Germinal center (tissue), 1 donor: ENCODE measurements around the gene SIRT7.

Experiments
- DNase-seq: peaks from one replicate; pipeline ENCODE4 v3.0.0; 2012; ENCODE audit warnings: mixed read lengths, low spot score

SIRT7 gene

GRCh38 chr17:81863833-81864768, 53.9 kb downstream of the SIRT7 start:
- no peak for DNase-seq

GRCh38 chr17:81863123-81863675, 54.8 kb downstream of the SIRT7 start:
- no peak for DNase-seq
